HepG2 (cell line): Measurements from ENCODE around the gene MALT1. TPM values are rescaled to one million over a fixed set of nuclear protein-coding genes. Genes with fewer than 3 reads are reported as not detected.

ENCODE experiments used
- ATAC-seq: fragments of 200-7000 bp; cut with Tn5 transposase; 3 replicates; pipeline ENCODE4 v1.9.1; 2020; ENCODE audit warnings: mild to moderate bottlenecking, moderate library complexity
- BruUV-seq: library from RNA; stranded (reverse); fragments of 400-500 nt; replicated peaks from 2 replicates; lab custom pipeline; 2021; lab: Mats Ljungman, UMichigan
- CTCF ChIA-PET: fragments of 300-600 bp; formaldehyde crosslinking; extraction: SDS; loops from one replicate; lab custom pipeline; 2021; ENCODE audit warnings: low total read pairs, inconsistent platforms, low intra/inter-chr PET ratio; lab: Yijun Ruan, JAX
- POLR2A ChIA-PET: fragments of 350-600 bp; sonication (Branson Sonifier 250); formaldehyde crosslinking; loops from one replicate; lab custom pipeline; 2020; ENCODE audit warnings: antibody characterized with exemption, inconsistent platforms; lab: Yijun Ruan, JAX
- DNase-seq: peaks from one replicate; pipeline ENCODE4 v3.0.0-alpha.2; 2015; ENCODE audit warnings: low spot score
- FAIRE-seq: peaks from 3 replicates; lab custom pipeline; 2011; peaks lifted over from hg19 to GRCh38; lab: Jason Lieb, UNC
- H2AFZ ChIP-seq: one replicate; pipeline ENCODE4 v1.6.1; 2011; ENCODE audit warnings: low read length, inconsistent platforms
- H3K27ac ChIP-seq: fragments of 300-600 bp; 3 replicates; pipeline ENCODE4 v1.8.0; 2011; ENCODE audit warnings: mixed run types, mild to moderate bottlenecking, mixed read lengths, low read length, inconsistent platforms; ENCODE audit not compliant: insufficient read depth; ENCODE audit errors: extremely low read length
- H3K27me3 ChIP-seq, 2 experiments: fragments of 200-600 bp in 1 of 2; 2 replicates in 1 of 2; 3 replicates in 1 of 2; pipeline versions ENCODE4 v1.6.0 to v1.8.0; 2011; ENCODE audit warnings: low read length in 2 of 2, mild to moderate bottlenecking in 2 of 2, moderate library complexity in 2 of 2, inconsistent platforms in 1 of 2; ENCODE audit not compliant: insufficient read depth in 2 of 2, control insufficient read depth in 1 of 2
- H3K36me3 ChIP-seq, 2 experiments: fragments of 200-600 bp in 1 of 2; replicated peaks in 1 of 2; 2 replicates in 1 of 2; 3 replicates in 1 of 2; pipeline versions ENCODE4 v1.5.1 to v1.8.0; 2011; ENCODE audit warnings: low read length in 2 of 2, inconsistent platforms in 1 of 2; ENCODE audit not compliant: insufficient read depth in 2 of 2, control insufficient read depth in 1 of 2
- H3K4me1 ChIP-seq: 2 replicates; pipeline ENCODE4 v1.5.1; 2012; ENCODE audit warnings: low read length, inconsistent platforms; ENCODE audit not compliant: insufficient read depth
- H3K4me2 ChIP-seq: 2 replicates; pipeline ENCODE4 v1.6.0; 2011; ENCODE audit warnings: low read depth, low read length, inconsistent platforms
- H3K4me3 ChIP-seq, 3 experiments: fragments of 200-600 bp in 1 of 3; sonication (generic), shearing (Covaris generic) in 1 of 3; replicated peaks in 1 of 3; 2 replicates each; pipeline ENCODE4 v1.5.1; 2011 to 2016; ENCODE audit warnings: low read length in 3 of 3, inconsistent platforms in 2 of 3, low read depth in 2 of 3, mild to moderate bottlenecking in 2 of 3, control low read depth in 1 of 3, mixed read lengths in 1 of 3; ENCODE audit not compliant: insufficient read depth in 1 of 3
- H3K79me2 ChIP-seq: one replicate; pipeline ENCODE4 v1.6.1; 2011; ENCODE audit warnings: low read length, inconsistent platforms; ENCODE audit not compliant: insufficient read depth
- H3K9ac ChIP-seq: 2 replicates; pipeline ENCODE4 v1.6.0; 2011; ENCODE audit warnings: mild to moderate bottlenecking, low read depth, low read length, inconsistent platforms; ENCODE audit not compliant: insufficient read depth
- H3K9me3 ChIP-seq: 2 replicates; pipeline ENCODE4 v1.5.1; 2012; ENCODE audit warnings: mild to moderate bottlenecking, low read length
- H4K20me1 ChIP-seq: 2 replicates; pipeline ENCODE4 v1.6.0; 2011; ENCODE audit warnings: inconsistent platforms, mild to moderate bottlenecking, low read length, moderate library complexity; ENCODE audit not compliant: insufficient read depth
- KLF13 ChIP-seq: sonication (generic); formaldehyde crosslinking; IDR thresholded peaks from 2 replicates; pipeline ENCODE4 v1.4.0; 2020; ENCODE audit warnings: mild to moderate bottlenecking, missing genetic modification reagents
- MED8 ChIP-seq: sonication (generic); formaldehyde crosslinking; IDR thresholded peaks from 2 replicates; pipeline ENCODE4 v1.8.1; 2023; ENCODE audit warnings: mild to moderate bottlenecking, missing genetic modification reagents; ENCODE audit not compliant: insufficient replicate concordance
- SIN3B ChIP-seq: fragments of 150-350 bp; IDR thresholded peaks from 2 replicates; pipeline ENCODE4 v1.6.1; 2014; ENCODE audit warnings: low read length
- SMAD1 ChIP-seq: sonication (generic); formaldehyde crosslinking; IDR thresholded peaks from 2 replicates; pipeline ENCODE4 v1.4.0; 2020; ENCODE audit warnings: missing genetic modification reagents, low read depth, mild to moderate bottlenecking, borderline replicate concordance
- ZMYM3 ChIP-seq: sonication (generic); formaldehyde crosslinking; IDR thresholded peaks from 2 replicates; pipeline ENCODE4 v1.5.1; 2020; ENCODE audit warnings: mild to moderate bottlenecking, missing genetic modification reagents
- ZNF10 ChIP-seq: sonication (generic); formaldehyde crosslinking; IDR thresholded peaks from 2 replicates; pipeline ENCODE4 v1.4.0; 2020; ENCODE audit warnings: mild to moderate bottlenecking, low read depth, missing genetic modification reagents, borderline replicate concordance
- ZNF224 ChIP-seq: sonication (generic); formaldehyde crosslinking; IDR thresholded peaks from 2 replicates; pipeline ENCODE4 v1.5.0; 2020; ENCODE audit warnings: mild to moderate bottlenecking, missing genetic modification reagents
- ZNF567 ChIP-seq: sonication (generic); formaldehyde crosslinking; IDR thresholded peaks from 2 replicates; pipeline ENCODE4 v1.8.1; 2023; ENCODE audit warnings: mild to moderate bottlenecking, missing genetic modification reagents, borderline replicate concordance
- WGBS: methylation state at CpG from one replicate; pipeline ENCODE4 v1.1.6; 2017; ENCODE audit warnings: low lambda C conversion rate; 5-methylcytosine and 5-hydroxymethylcytosine counted together
- in situ Hi-C: cut with HindIII; loops from 2 replicates; pipeline ENCODE4 v1.10.0; 2017; ENCODE audit warnings: low pct_unique_long_range_greater_than_20kb; ENCODE audit not compliant: extremely low pct_ligation_motif_present
- intact Hi-C: fragments of 100-400 bp; cut with micrococcal nuclease; formaldehyde crosslinking; loops from one replicate; pipeline ENCODE4 v1.10.0; 2022; ENCODE audit not compliant: unreplicated experiment
- polyA plus RNA-seq, 8 experiments: library from polyadenylated mRNA; depleted of rRNA in 3 of 8; stranded (reverse) in 7 of 8; unstranded in 1 of 8; fragments of >200 nt; fragmentation: Illumina TruSeq in 4 of 8; extraction: Trizol in 4 of 8; gene quantifications; 2 replicates each; pipeline versions ENCODE4 v1.2.1 to v1.2.3, GENCODE V29; 2011 to 2016; ENCODE audit warnings: low read depth in 4 of 8, missing spikeins in 1 of 8, mixed read lengths in 1 of 8; ENCODE audit not compliant: insufficient read depth in 1 of 8
- total RNA-seq, 5 experiments: library from RNA; depleted of rRNA; stranded (reverse); fragments of >200 nt; fragmentation: Illumina TruSeq; extraction: Trizol; gene quantifications; 2 replicates each; pipeline ENCODE4 v1.2.3, GENCODE V29; 2016; ENCODE audit warnings: low read depth in 1 of 5
- TF ChIP-seq, protein P1 (sequence below): sonication (generic); formaldehyde crosslinking; IDR thresholded peaks from 2 replicates; pipeline ENCODE4 v1.4.0; 2020; ENCODE audit warnings: low read depth, mild to moderate bottlenecking, missing genetic modification reagents

MALT1 gene
- total and polyA plus RNA-seq, 2 of the 13 experiments (the other 11 are each of a cell fraction or from before 2014, with no cell fraction given), result 43.9 to 89.0 TPM

DNA sequence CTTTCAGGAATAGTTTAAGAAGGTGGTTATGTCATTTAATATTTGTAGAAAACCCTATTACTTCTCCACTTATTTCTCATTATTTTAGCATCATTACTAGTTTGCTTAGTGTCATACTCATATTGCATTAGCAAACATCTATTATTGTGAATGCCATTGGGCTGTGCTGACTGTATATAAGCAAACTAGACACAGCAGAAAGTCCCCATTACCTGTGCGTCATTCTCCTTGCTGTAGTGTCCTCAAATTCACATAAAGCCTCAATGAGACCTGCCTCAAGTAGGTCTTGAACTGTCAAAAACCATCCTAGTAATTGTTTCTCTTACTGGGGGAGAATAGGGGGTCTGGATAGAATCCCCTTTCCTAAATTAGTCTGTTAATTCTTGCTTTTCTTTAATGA is 43.6 kb downstream of the MALT1 start:
- ChIA-PET POLR2A (no interaction called here), CTCF (no interaction called here)
- DNase-seq, result no peak
- 100% methylated on average over 1 of the region's 1 CpG for WGBS
- no peaks in the 10 kb centered on the region for H3K27me3 ChIP-seq
- in situ Hi-C loops (no loop called here), intact Hi-C loops (no loop called here)
- H3K9ac ChIP-seq, result no peak overlapping the region
- H4K20me1 ChIP-seq, result 0 out of 2 replicates have a peak, but pooled peaks cover 2% of the 10 kb centered on the region
- H3K36me3 ChIP-seq, result peaks cover 9 to 79% of the 10 kb centered on the region in 2 experiments
- H3K27ac ChIP-seq, result no peak overlapping the region
- no peak overlapping the region for H2AFZ ChIP-seq
- H3K4me1 ChIP-seq, result no peaks in the 10 kb centered on the region
- H3K4me3 ChIP-seq, result no peak overlapping the region
- BruUV-seq, result no TSS peak
- ATAC-seq, result no peak
- H3K79me2 ChIP-seq, result peaks cover 5% of the 10 kb centered on the region
- FAIRE-seq, result no peak
- no peak overlapping the region for H3K4me2 ChIP-seq
- no peak for TF ChIP-seq ZNF224 (CRISPR knock-in tag)
- TF ChIP-seq SMAD1 (CRISPR knock-in tag), result no peak
- no peak for TF ChIP-seq ZNF10 (CRISPR knock-in tag)
- TF ChIP-seq ZMYM3, result no peak
- no peaks in the 10 kb centered on the region for H3K9me3 ChIP-seq

DNA sequence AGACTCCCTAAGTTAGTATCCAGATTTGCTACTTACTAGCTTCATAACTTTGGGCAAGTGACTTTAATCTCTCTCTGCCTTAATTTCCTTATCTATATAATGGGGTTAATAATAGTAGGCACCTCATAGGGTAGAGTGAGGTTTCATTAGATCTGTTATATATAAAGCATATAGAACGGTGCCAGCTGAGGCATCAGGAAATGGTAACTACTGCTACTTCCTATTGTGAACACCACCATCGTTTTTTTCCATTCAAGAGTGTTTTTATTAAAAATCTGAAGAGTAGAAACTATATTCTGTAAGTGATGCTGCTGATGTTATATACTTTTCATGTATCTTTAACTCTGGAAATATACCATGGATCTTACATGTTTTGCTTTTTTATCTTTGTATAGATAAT is 44.3 kb downstream of the MALT1 start:
- BruUV-seq, result no TSS peak
- Histone ChIP-seq H3K4me3 (no peak overlapping the region), H3K9me3 (no peaks in the 10 kb centered on the region), H3K27me3 (no peaks in the 10 kb centered on the region), H3K4me1 (no peaks in the 10 kb centered on the region), H3K27ac (no peak overlapping the region), H2AFZ (no peak overlapping the region), H3K79me2 (peaks cover 5% of the 10 kb centered on the region), H3K4me2 (no peak overlapping the region), H4K20me1 (0 out of 2 replicates have a peak, but pooled peaks cover 2% of the 10 kb centered on the region), H3K9ac (no peak overlapping the region), H3K36me3 (peaks cover 11 to 82% of the 10 kb centered on the region in 2 experiments)
- no peak for DNase-seq
- TF ChIP-seq ZNF567 (CRISPR knock-in tag), result no peak
- TF ChIP-seq, protein P1, sequence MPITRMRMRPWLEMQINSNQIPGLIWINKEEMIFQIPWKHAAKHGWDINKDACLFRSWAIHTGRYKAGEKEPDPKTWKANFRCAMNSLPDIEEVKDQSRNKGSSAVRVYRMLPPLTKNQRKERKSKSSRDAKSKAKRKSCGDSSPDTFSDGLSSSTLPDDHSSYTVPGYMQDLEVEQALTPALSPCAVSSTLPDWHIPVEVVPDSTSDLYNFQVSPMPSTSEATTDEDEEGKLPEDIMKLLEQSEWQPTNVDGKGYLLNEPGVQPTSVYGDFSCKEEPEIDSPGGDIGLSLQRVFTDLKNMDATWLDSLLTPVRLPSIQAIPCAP (CRISPR knock-in tag), result no peak
- no peak for TF ChIP-seq KLF13 (CRISPR knock-in tag)
- TF ChIP-seq SIN3B, result no peak
- no peak for TF ChIP-seq MED8 (CRISPR knock-in tag)
- intact Hi-C loops (no loop called here), in situ Hi-C loops (no loop called here)
- ChIA-PET CTCF (no interaction called here), POLR2A (no interaction called here)
- 89% methylated on average over 2 of the region's 2 CpGs for WGBS
- no peak for FAIRE-seq
- no peak for ATAC-seq
